AG04449 (cell line): Measurements from ENCODE around the gene LRRC45.

Experiments
- CTCF ChIA-PET: fragments of 350-600 bp; formaldehyde crosslinking; extraction: SDS; loops from one replicate; lab custom pipeline; 2021; ENCODE audit warnings: antibody characterized with exemption; lab: Yijun Ruan, JAX
- POLR2A ChIA-PET: fragments of 400-600, 350-600 bp; formaldehyde crosslinking; extraction: SDS; loops from one replicate; lab custom pipeline; 2020; ENCODE audit warnings: antibody characterized with exemption, inconsistent platforms; lab: Yijun Ruan, JAX
- DNase-seq: peaks from one replicate; pipeline ENCODE4 v3.0.0-alpha.2; 2010; ENCODE audit warnings: low read depth, low spot score
- H3K4me3 ChIP-seq: 2 replicates; pipeline ENCODE4 v1.5.1; 2011; ENCODE audit warnings: low read depth, mild to moderate bottlenecking, control low read depth, low read length
- CTCF ChIP-seq: IDR thresholded peaks from one replicate; pipeline ENCODE4 v1.5.1; 2011; ENCODE audit warnings: mild to moderate bottlenecking, moderate library complexity, low read length, control low read depth, inconsistent platforms; ENCODE audit not compliant: insufficient read depth; ENCODE audit errors: missing control alignments

The LRRC45 gene

DNA sequence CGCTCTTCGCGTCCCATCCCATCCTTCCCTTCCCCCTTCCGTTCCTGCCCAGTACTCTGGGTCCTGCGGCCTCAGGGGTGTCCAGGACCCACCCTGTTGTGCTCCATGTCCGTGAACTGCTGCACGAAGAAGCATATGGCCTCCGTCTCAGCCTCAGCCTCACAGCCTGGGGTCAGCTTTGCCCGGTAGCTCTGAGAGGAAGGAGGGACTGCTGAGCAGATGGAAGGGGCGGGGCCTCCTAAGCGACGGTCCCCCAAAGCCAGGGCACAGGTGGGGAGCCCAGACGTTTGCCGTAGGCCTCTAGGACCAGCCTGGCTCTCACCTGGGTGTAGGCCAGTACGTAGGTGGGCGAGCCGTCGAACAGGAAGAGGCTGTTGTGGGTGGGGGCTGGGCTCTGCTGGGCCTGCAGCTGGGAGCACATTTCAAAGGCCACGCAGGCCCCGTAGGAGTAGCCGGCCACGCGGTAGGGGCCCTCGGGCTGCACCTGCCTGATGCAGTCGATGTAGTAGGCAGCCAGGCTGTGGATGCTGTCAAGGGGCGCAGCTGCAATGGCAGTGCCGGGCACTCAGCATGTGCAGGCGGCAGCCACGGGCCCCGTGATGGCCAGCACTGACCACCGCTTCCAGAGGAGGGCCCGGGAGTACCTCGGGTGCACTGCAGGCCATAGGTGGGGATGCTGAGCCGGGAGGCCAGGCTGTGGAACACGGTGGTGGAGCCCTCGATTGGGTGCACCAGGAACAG is 57.1 kb downstream of the LRRC45 start:
- CTCF ChIA-PET: no interaction called here
- H3K4me3 ChIP-seq: no peak overlapping the region
- no peak for DNase-seq
- no peak for TF ChIP-seq CTCF
- POLR2A ChIA-PET: no interaction called here
